Transverse colon (tissue), 4 donors: ENCODE measurements around the gene MED12L. TPM values are rescaled to one million over a fixed set of nuclear protein-coding genes. Genes with fewer than 3 reads are reported as not detected.

Source experiments
- DNase-seq: peaks from one replicate; pipeline ENCODE4 v3.0.0-alpha.2; 2019
- H3K27ac ChIP-seq, 4 donors: fragments of 200-600 bp; sonication (generic); 2 replicates each; pipeline ENCODE4 v1.5.1; 2016 to 2018; ENCODE audit warnings: inconsistent platforms in 4 of 4
- H3K27me3 ChIP-seq: fragments of 200-600 bp; sonication (generic); 2 replicates; pipeline ENCODE4 v1.5.1; 2017; ENCODE audit warnings: inconsistent platforms
- H3K36me3 ChIP-seq, 4 donors: fragments of 200-600 bp; sonication (generic); 2 replicates each; pipeline ENCODE4 v1.5.1; 2017 to 2019; ENCODE audit warnings: inconsistent platforms in 4 of 4
- H3K4me1 ChIP-seq, 4 donors: fragments of 200-600 bp; sonication (generic); 2 replicates each; pipeline ENCODE4 v1.5.1; 2017 to 2020; ENCODE audit warnings: inconsistent platforms in 4 of 4
- H3K4me3 ChIP-seq, 4 donors: fragments of 200-600 bp; sonication (generic); 1 replicate in 1 of 4; 2 replicates in 3 of 4; pipeline versions ENCODE4 v1.5.1 to v1.6.1; 2017 to 2019; ENCODE audit warnings: inconsistent platforms in 4 of 4
- H3K9me3 ChIP-seq, 2 donors: fragments of 200-600 bp; sonication (generic); 2 replicates each; pipeline ENCODE4 v1.5.1; 2017 to 2019; ENCODE audit warnings: inconsistent platforms in 2 of 2
- CTCF ChIP-seq, 5 experiments: fragments of 200-600 bp in 3 of 5; fragments of 450-650 bp in 2 of 5; sonication (generic) in 3 of 5; IDR thresholded peaks; 1 replicate in 2 of 5; 2 replicates in 3 of 5; pipeline ENCODE4 v1.5.1; 2016 to 2017; ENCODE audit warnings: antibody characterized with exemption in 5 of 5, inconsistent platforms in 3 of 5, mild to moderate bottlenecking in 2 of 5, moderate library complexity in 1 of 5
- EP300 ChIP-seq: sonication (generic); formaldehyde crosslinking; IDR thresholded peaks from one replicate; pipeline ENCODE4 v1.6.1; 2017; ENCODE audit warnings: antibody characterized with exemption, low read depth
- POLR2A ChIP-seq: fragments of 450-650 bp; IDR thresholded peaks from one replicate; pipeline ENCODE4 v1.6.1; 2016; ENCODE audit warnings: antibody characterized with exemption, mild to moderate bottlenecking, moderate library complexity
- POLR2AphosphoS5 ChIP-seq, 3 donors: sonication (generic); formaldehyde crosslinking; IDR thresholded peaks; one replicate each; pipeline ENCODE4 v1.6.1; 2016; ENCODE audit warnings: antibody characterized with exemption in 3 of 3
- WGBS, 2 donors: methylation state at CpG; one replicate each; pipeline ENCODE4 v1.1.5; 2018; ENCODE audit warnings: low coverage in 1 of 2; 5-methylcytosine and 5-hydroxymethylcytosine counted together
- in situ Hi-C, 4 donors: fragments of 200-750 bp; cut with MboI; loops; one replicate each; pipeline versions ENCODE4 v1.15.0 to v1.15.1; 2017; ENCODE audit warnings: low sequenced_read_pairs in 3 of 4, low pct_ligation_motif_present in 1 of 4, low pct_unique_long_range_greater_than_20kb in 1 of 4
- intact Hi-C: fragments of 100-400 bp; cut with DNase I; formaldehyde crosslinking; loops from one replicate; pipeline ENCODE4 v1.15.1; 2023; ENCODE audit warnings: low total_unique reads
- total RNA-seq, 4 donors: library from RNA; depleted of rRNA; stranded (reverse); fragments of >200 nt; gene quantifications; one replicate each; pipeline ENCODE4 v1.1.0, GENCODE V29; 2016

Gene MED12L
- total RNA-seq, 4 donors from 2014 or later, result under 0.01 to 8.6 (median 0.64) TPM

DNA sequence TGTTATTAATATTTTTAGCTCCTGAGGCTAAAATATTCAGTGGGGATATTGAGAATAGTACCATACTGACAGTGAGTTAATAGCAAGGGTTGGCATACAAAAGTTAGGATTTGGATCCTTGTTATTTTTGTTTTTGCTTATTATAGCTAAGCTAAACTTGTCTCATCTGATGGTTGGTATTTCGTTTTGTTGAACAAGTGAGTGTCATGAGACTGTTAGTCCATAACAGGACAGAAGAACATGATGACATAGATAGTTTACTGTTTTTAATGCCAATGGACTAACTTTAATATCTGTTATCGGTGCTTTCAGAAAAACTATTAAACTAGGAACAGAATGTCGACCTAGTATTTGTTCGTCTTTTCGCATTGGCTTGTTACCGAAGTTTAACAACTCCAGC lies 69.1 kb downstream of the MED12L start:
- intact Hi-C loops, result no loop called here
- H3K4me3 ChIP-seq, result no peak overlapping the region
- no peaks in the 10 kb centered on the region for H3K36me3 ChIP-seq
- no peak for DNase-seq
- H3K4me1 ChIP-seq, result no peaks in the 10 kb centered on the region
- in situ Hi-C loops, result loop anchor here in 1 of 4 donors (5.0 kb wide), 1 partner anchor 367 kb away; no protein-coding TSS in a partner anchor
- H3K27me3 ChIP-seq, result no peaks in the 10 kb centered on the region
- H3K27ac ChIP-seq, result no peak overlapping the region
- no peaks in the 10 kb centered on the region for H3K9me3 ChIP-seq
- WGBS, 2 donors, result 89 to 94% methylated on average over 6 of the region's 6 CpGs
- TF ChIP-seq POLR2AphosphoS5 (IDR thresholded peaks at IDR 0.05) (no peak), CTCF (IDR thresholded peaks at IDR 0.05) (no peak), POLR2A (no peak), EP300 (no peak)

DNA sequence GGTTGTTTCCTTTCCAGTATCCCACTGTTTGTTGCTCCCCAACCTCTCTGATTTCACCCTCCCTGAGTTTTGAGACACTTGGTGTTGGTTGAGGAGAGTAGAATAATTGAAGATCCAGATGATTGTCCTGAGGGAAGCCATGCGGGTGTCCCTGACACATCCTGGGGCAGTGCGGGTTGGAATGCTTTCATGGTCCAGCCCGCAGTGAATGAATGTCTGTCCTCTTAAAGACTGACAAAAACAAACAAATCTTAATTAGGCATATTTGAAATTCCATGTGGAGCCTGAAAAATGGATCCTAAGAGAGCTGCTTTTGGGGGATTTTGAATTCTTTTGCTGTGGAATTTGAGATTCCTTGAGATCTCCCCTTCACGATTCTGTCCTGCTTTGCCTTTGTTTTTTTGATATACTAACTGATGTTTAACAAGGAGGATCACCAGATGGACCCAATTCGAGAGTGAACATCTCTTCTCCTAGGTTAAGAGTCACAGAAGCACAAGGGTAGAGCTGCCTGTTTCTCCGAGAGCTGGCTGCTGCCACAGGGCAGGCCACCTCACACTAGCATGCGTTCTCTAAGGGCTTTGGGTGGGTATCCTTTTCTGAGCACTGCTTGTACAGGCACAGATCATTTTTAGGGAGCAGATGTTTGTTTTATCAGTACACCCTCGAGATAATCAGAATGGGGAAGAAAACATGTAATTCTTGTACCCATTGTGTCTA lies 70.1 kb downstream of the MED12L start:
- in situ Hi-C loops (no loop called here), intact Hi-C loops (no loop called here)
- no peak for DNase-seq
- TF ChIP-seq POLR2A, result no peak
- TF ChIP-seq POLR2AphosphoS5 (IDR thresholded peaks at IDR 0.05), result no peak
- no peak for TF ChIP-seq CTCF (IDR thresholded peaks at IDR 0.05)
- no peak for TF ChIP-seq EP300
- Histone ChIP-seq H3K36me3 (no peaks in the 10 kb centered on the region), H3K27ac (no peak overlapping the region), H3K4me1 (no peaks in the 10 kb centered on the region), H3K27me3 (no peaks in the 10 kb centered on the region), H3K4me3 (no peak overlapping the region), H3K9me3 (no peaks in the 10 kb centered on the region)
- 71 to 81% methylated on average over 8 of the region's 8 CpGs for WGBS, 2 donors

DNA sequence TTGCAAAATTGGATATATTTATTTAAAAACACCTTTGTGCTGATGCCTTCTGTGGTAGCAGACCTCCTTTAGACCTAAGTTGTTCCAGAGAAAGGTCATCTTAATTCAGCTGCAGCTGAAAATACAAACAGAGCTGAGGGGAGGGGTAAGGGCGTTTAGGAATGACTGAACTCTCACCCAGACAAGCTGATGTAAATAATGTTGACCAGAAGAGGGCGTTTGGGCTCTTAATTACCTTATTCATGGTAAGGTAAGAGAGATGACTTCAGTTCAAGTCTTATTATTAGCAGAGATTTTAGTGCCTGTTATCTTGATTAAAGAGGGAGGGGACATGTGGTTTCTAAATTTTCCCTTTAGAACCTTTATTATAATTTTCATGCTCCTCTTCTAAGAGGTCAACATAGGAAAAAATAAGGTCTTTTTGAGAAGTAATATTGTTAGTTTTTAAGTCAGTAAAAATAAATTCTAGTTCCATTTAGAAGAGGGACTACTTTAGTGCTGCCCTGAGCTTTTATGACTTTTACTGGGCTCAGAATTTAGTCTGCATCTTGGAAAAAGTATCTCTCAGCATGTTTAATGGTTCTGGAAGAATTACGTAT lies 71.3 kb downstream of the MED12L start:
- in situ Hi-C loops, result no loop called here
- H3K36me3 ChIP-seq, result no peaks in the 10 kb centered on the region
- TF ChIP-seq CTCF (IDR thresholded peaks at IDR 0.05) (peak; percentile 31 to 50 (median 35)), EP300 (no peak), POLR2A (no peak)
- DNase-seq, result no peak
- no peaks in the 10 kb centered on the region for H3K27me3 ChIP-seq
- H3K9me3 ChIP-seq, result no peaks in the 10 kb centered on the region
- H3K4me1 ChIP-seq, result no peaks in the 10 kb centered on the region
- H3K27ac ChIP-seq, result no peak overlapping the region
- 32 to 38% methylated on average over 3 of the region's 3 CpGs for WGBS, 2 donors
- intact Hi-C loops, result no loop called here
- H3K4me3 ChIP-seq, result no peak overlapping the region

DNA sequence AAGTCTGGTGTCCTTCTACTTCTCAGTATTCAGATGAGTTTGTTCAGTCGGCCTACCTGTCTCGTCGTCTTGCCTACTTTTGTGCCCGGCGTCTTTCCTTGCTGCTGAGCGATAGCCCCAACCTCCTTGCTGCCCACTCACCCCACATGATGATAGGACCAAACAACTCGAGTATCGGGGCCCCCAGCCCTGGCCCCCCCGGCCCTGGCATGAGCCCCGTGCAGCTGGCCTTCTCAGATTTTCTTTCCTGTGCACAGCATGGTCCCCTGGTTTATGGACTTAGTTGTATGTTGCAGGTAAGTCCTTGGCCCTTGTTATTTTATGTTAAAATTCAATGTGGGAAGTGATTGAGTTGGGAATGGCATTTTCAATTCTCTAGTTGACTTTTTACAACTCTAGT lies 74.3 kb downstream of the MED12L start:
- DNase-seq, result no peak
- no peak for TF ChIP-seq EP300
- TF ChIP-seq POLR2AphosphoS5 (IDR thresholded peaks at IDR 0.05), result no peak
- H3K4me1 ChIP-seq, result no peaks in the 10 kb centered on the region
- no peaks in the 10 kb centered on the region for H3K27me3 ChIP-seq
- H3K36me3 ChIP-seq, result no peaks in the 10 kb centered on the region
- no peaks in the 10 kb centered on the region for H3K9me3 ChIP-seq
- H3K27ac ChIP-seq, result no peak overlapping the region
- intact Hi-C loops (no loop called here), in situ Hi-C loops (loop anchor here in 3 of 4 donors (10.0 kb wide), 3 partner anchors 55 to 125 kb away; no protein-coding TSS in a partner anchor)
- no peak overlapping the region for H3K4me3 ChIP-seq
- 85 to 95% methylated on average over 9 to 10 of the region's 10 CpGs for WGBS, 2 donors
